Vagina (tissue), 2 donors: ENCODE measurements around the gene FAM151B.

Experiments used
- CTCF ChIP-seq, 3 experiments: fragments of 450-650 bp in 2 of 3; fragments of 200-600 bp in 1 of 3; sonication (generic) in 1 of 3; IDR thresholded peaks; one replicate each; pipeline ENCODE4 v1.5.1; 2017 to 2019; ENCODE audit warnings: antibody characterized with exemption in 3 of 3, mild to moderate bottlenecking in 2 of 3, moderate library complexity in 2 of 3
- POLR2A ChIP-seq, 2 donors: fragments of 450-650 bp; IDR thresholded peaks; one replicate each; pipeline ENCODE4 v1.6.1; 2017; ENCODE audit warnings: antibody characterized with exemption in 2 of 2, mild to moderate bottlenecking in 2 of 2, moderate library complexity in 2 of 2
- POLR2AphosphoS5 ChIP-seq, 2 donors: sonication (generic); formaldehyde crosslinking; IDR thresholded peaks; one replicate each; pipeline ENCODE4 v1.9.0; 2017; ENCODE audit warnings: antibody characterized with exemption in 2 of 2, mild to moderate bottlenecking in 2 of 2, low read depth in 1 of 2; ENCODE audit not compliant: insufficient read depth in 1 of 2

DNA sequence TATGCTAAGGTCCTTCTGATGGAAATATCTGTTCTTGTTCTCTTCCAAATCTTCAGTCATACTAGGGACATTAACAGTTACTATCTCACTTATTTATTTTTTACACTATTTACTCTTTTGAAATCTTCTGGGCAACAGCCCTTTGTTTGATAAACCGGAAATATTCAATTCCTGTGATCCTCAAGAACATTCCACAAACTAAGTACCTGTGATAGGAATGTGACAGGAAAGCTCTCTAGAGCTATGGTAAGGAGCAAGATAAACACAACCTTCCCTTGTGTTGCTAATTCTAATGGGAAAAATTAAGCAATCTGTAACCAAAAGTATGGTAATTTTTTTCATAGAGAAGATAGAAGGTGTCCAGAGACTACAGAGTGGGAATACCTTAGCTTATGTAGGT is 104.2 kb downstream of the FAM151B start:
- TF ChIP-seq POLR2A (IDR thresholded peaks at IDR 0.05) (no peak), CTCF (IDR thresholded peaks at IDR 0.05) (no peak), POLR2AphosphoS5 (IDR thresholded peaks at IDR 0.05; ENCODE audit: insufficient read depth in 1 of 2, low read depth in 1 of 2) (no peak)
